AG04450 (cell line): Measurements from ENCODE around the gene PPP1R17. TPM values are rescaled to one million over a fixed set of nuclear protein-coding genes. Genes with fewer than 3 reads are reported as not detected.

ENCODE experiments used
- CTCF ChIA-PET: fragments of 300-600, 350-600 bp; formaldehyde crosslinking; extraction: SDS; loops from one replicate; lab custom pipeline; 2022; ENCODE audit warnings: antibody characterized with exemption, inconsistent platforms; lab: Charles Lee
- POLR2A ChIA-PET: fragments of 350-600 bp; formaldehyde crosslinking; extraction: SDS; loops from one replicate; lab custom pipeline; 2021; ENCODE audit warnings: antibody characterized with exemption, inconsistent platforms; lab: Yijun Ruan, JAX
- DNase-seq: peaks from one replicate; pipeline ENCODE4 v3.0.0-alpha.2; 2011; ENCODE audit warnings: low read depth, low spot score
- H3K27ac ChIP-seq: one replicate; pipeline ENCODE4 v1.5.1; 2012; ENCODE audit warnings: low read depth, low read length, control low read depth
- H3K27me3 ChIP-seq: one replicate; pipeline ENCODE4 v1.6.0; 2012; ENCODE audit warnings: low read length; ENCODE audit not compliant: control insufficient read depth, insufficient read depth
- H3K4me3 ChIP-seq: 2 replicates; pipeline ENCODE4 v1.5.1; 2011; ENCODE audit warnings: mild to moderate bottlenecking, low read depth, low read length, control low read depth
- H3K9me3 ChIP-seq: 2 replicates; pipeline ENCODE4 v1.5.1; 2012; ENCODE audit warnings: low read length; ENCODE audit not compliant: control insufficient read depth, insufficient read depth
- polyA plus RNA-seq: library from polyadenylated mRNA; depleted of rRNA; stranded (reverse); fragments of >200 nt; gene quantifications from 2 replicates; pipeline ENCODE4 v1.2.3, GENCODE V29; 2011; rRNA removed
- TF ChIP-seq, protein P1 (sequence below): IDR thresholded peaks from 2 replicates; pipeline ENCODE4 v1.5.1; 2011; ENCODE audit warnings: low read depth, low read length, control low read depth, inconsistent platforms

Gene PPP1R17
- polyA plus RNA-seq, 1 experiment: not detected

GRCh38 chr7:31747553-31747952 is 60.5 kb downstream of the PPP1R17 start:
- POLR2A ChIA-PET: no interaction called here
- TF ChIP-seq, protein P1, sequence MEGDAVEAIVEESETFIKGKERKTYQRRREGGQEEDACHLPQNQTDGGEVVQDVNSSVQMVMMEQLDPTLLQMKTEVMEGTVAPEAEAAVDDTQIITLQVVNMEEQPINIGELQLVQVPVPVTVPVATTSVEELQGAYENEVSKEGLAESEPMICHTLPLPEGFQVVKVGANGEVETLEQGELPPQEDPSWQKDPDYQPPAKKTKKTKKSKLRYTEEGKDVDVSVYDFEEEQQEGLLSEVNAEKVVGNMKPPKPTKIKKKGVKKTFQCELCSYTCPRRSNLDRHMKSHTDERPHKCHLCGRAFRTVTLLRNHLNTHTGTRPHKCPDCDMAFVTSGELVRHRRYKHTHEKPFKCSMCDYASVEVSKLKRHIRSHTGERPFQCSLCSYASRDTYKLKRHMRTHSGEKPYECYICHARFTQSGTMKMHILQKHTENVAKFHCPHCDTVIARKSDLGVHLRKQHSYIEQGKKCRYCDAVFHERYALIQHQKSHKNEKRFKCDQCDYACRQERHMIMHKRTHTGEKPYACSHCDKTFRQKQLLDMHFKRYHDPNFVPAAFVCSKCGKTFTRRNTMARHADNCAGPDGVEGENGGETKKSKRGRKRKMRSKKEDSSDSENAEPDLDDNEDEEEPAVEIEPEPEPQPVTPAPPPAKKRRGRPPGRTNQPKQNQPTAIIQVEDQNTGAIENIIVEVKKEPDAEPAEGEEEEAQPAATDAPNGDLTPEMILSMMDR: no peak
- Histone ChIP-seq H3K27ac (no peak overlapping the region), H3K9me3 (no peaks in the 10 kb centered on the region), H3K27me3 (no peaks in the 10 kb centered on the region), H3K4me3 (no peak overlapping the region)
- DNase-seq: no peak
- CTCF ChIA-PET: interaction anchor here (2.8 kb wide), 1 partner anchor 457 kb away, joined by 13 read pairs; no protein-coding TSS in a partner anchor

DNA sequence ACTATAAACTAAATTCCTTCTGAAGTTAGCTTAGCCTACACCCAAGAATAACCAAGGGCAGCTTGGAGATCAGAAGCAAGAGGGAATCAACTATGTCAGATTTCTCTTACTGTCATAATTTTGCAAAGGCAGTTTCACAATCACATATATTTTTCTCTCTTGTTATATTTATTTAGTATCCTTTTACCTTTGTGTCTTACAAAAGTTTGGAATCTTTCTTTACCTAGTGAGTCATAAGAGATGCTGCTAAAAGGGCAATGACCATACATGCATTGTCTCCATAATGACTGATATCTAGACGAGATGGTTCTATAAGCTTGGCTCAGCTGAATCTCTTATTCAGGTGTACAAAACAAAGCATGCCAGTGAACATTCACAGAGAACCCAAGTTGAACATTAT is 61.1 kb downstream of the PPP1R17 start:
- no peak for DNase-seq
- H3K27me3 ChIP-seq: no peaks in the 10 kb centered on the region
- ChIA-PET CTCF (interaction anchor here (0.5 to 2.8 kb wide), 2 partner anchors 457 to 459 kb away, joined by 3 to 13 read pairs; no protein-coding TSS in a partner anchor), POLR2A (no interaction called here)
- no peaks in the 10 kb centered on the region for H3K9me3 ChIP-seq
- H3K4me3 ChIP-seq: no peak overlapping the region
- H3K27ac ChIP-seq: no peak overlapping the region
- TF ChIP-seq, protein P1: no peak

DNA sequence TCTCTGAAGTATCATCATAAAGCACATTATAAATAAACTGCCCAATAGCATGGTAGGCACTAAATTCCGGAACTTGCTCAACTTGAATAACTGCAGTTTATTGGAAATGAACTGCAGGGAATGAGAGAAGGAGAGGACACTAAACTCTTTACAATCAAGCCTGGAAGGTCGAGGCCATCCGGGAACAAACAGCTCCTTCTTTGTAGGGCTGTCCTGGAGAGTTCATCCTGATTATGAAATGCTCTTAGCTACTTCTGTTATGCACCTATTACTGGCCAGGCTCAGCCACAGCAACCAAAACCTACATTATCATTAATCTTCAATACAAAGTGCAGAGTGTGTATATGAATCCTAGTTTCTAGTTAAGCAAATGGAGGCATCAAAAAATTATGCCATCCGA is 64.7 kb downstream of the PPP1R17 start:
- ChIA-PET POLR2A (no interaction called here), CTCF (no interaction called here)
- Histone ChIP-seq H3K27me3 (no peaks in the 10 kb centered on the region), H3K4me3 (no peak overlapping the region), H3K9me3 (peaks cover 3% of the 10 kb centered on the region; the same call in 1 of the 2 replicates), H3K27ac (no peak overlapping the region)
- no peak for DNase-seq
- TF ChIP-seq, protein P1: no peak

Other genes with a start within 250 kb of the PPP1R17 start
- not detected in 2 replicates for gene ITPRID1, start 173.1 kb upstream of the PPP1R17 start, polyA plus RNA-seq